AG09309 (cell line): ENCODE measurements around the gene SEMA3B.

Source experiments
- DNase-seq: peaks from one replicate; pipeline ENCODE4 v3.0.0-alpha.2; 2010; ENCODE audit warnings: low read depth
- H3K4me3 ChIP-seq: 2 replicates; pipeline ENCODE4 v1.5.1; 2011; ENCODE audit warnings: mild to moderate bottlenecking, low read depth, low read length, moderate library complexity; ENCODE audit not compliant: control insufficient read depth
- CTCF ChIP-seq: IDR thresholded peaks from 2 replicates; pipeline ENCODE4 v1.5.1; 2011; ENCODE audit warnings: mild to moderate bottlenecking, low read depth, low read length, inconsistent platforms; ENCODE audit not compliant: insufficient read depth, control insufficient read depth; ENCODE audit errors: missing control alignments

SEMA3B gene

GRCh38 chr3:50268703-50269451, at the start of gene SEMA3B:
TSS of gene SEMA3B (plus strand) at chr3:50269147. CDS start at chr3:50269241, 94 bp downstream.
- no peak for DNase-seq
- peak within 1 kb of the TSS; percentile 30 for H3K4me3 ChIP-seq

DNA sequence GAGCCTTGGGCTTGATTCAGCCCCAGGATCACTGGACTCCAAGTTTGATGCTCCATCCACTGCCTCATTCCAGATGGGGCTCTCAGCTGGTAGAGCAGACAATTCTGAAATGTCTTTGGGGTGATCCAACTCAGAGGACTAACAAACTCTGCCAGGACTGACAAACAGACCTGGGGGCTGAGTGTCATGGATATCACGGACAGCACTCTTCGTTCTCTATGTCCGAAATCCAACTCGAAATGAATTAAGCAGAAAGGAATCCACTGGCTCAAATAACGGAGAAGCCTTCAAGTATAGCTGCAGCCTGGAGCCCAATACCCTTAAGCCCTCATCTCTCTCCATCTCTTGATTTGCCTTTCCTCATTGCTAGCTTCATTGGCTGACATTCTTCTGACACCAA, 49.7 kb upstream of the SEMA3B start:
- DNase-seq = no peak
- TF ChIP-seq CTCF = no peak
- H3K4me3 ChIP-seq = no peak overlapping the region

More at GRCh38 chr3:50268703-50269451, at the start of gene SEMA3B:
- no peak for TF ChIP-seq CTCF

- TF ChIP-seq CTCF = no peak
- no peak for DNase-seq
- no peak overlapping the region for H3K4me3 ChIP-seq
Measured at GRCh38 chr3:50220109-50220508, 48.8 kb upstream of the SEMA3B start.

DNA sequence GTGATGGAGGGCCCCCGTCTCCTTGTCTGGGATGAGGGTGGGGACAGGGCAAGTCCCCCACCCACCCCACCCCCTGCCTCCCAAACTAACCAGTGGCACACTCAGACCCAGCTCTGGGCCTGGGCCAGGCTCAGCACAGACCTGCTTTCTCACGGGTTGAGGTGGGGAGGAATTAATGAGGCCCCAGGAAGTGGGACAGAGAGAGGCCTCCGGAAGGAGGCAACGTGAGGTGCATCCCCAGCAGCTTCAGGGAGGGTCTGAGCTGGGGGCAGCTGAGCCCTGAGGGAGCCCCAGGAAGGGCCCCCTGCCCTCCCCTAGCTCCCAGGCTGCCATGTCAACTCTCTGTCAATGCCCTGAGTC, 47.9 kb upstream of the SEMA3B start:
- TF ChIP-seq CTCF = no peak
- DNase-seq = no peak
- H3K4me3 ChIP-seq = no peak overlapping the region

- no peak for DNase-seq
- TF ChIP-seq CTCF = no peak
- no peak overlapping the region for H3K4me3 ChIP-seq
Measured at GRCh38 chr3:50221411-50222168, 47.4 kb upstream of the SEMA3B start.

DNA sequence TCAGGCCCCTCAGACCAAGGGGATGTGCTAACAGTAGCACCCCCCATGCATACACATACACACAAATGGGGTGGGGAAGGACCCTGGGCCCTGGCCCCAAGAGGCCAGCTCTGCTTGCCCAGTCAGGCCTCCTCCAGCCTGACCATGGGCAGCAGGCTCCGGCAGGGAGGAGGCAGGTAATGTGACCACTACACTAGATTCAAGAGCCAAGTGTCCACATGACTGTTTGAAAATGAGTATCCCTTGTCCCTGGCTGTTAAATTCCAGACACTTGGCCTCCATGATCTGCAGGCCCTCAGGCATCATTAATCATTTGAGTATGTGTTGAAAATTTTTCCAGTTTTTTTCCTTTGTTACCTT, 46.8 kb upstream of the SEMA3B start:
- no peak for TF ChIP-seq CTCF
- H3K4me3 ChIP-seq = no peak overlapping the region
- DNase-seq = no peak

- TF ChIP-seq CTCF = no peak
- no peak for DNase-seq
- no peak overlapping the region for H3K4me3 ChIP-seq
Measured at GRCh38 chr3:50224639-50225038, 44.3 kb upstream of the SEMA3B start.
